HG03135 (cell line): ENCODE results near the gene SMIM10L1.

Experiments
- ATAC-seq: cut with Tn5 transposase; IDR thresholded peaks from one replicate; pipeline ENCODE4 v1.9.1; 2021; ENCODE audit warnings: mild to moderate bottlenecking, moderate library complexity; ENCODE audit not compliant: unreplicated experiment

The SMIM10L1 gene

DNA sequence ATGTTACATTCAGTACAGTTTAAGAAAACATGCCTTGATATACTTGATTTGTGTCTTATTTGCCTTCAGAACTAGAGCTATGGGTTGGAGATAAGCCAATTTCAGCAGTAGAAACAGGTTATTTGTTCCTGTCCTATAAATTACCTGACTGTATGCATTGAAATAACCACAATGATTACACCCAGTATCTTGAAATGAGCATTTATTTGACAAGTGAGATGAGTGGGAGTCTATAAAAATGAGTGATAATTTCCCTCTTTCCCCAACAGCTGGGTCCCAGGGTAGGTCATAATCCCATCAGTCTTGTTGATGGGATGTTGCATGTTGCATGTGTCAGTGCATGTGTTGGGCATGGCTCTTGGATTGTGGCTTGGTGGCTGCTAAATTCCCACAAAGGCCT is 12.0 kb downstream of the SMIM10L1 start:
- no peak for ATAC-seq

DNA sequence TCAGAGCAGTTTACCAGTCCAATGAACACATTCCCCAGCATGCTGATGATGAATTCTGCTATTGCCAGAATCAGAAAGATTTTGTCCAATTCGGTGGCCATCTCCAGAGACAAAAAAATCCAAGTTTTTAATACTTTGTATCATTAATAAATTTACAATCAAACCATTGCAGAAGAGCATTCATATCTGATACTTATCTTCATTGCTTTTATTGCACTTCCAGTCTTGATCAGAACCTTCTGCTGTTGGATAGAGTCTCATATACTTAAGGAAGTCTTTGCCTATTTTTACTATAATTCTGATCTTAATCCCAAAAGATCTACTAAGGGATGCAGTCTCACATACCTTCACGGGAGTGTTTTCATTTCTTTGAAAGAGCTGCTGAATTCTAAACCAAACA is 15.8 kb downstream of the SMIM10L1 start, which contains the start of gene TAS2R42:
Gene TAS2R42, minus strand, starts transcription at position 101 of the 400 bp plus-strand sequence. Its CDS starts 0 bp downstream, at position 101.
- no peak for ATAC-seq

GRCh38 chr12:11202811-11203210 is 31.8 kb downstream of the SMIM10L1 start:
- no peak for ATAC-seq

DNA sequence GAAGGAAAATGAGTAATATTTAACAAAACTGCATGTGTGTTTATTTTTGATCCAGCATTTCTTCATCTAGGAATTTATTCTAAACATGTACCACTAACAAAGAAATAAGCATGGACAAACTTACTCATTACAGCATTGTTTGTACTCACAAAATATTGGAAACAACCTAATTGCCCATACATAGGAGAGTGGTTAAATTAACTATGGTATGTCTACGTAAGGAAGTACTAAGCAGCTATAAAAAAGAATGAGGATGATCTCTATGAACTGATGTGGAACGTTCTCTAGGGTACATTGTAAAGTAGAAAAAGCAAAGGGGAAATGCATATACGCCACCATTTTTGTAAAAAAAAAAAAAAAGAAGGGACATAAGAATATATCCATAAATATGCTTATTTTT is 33.2 kb downstream of the SMIM10L1 start:
- no peak for ATAC-seq

GRCh38 chr12:11209113-11209512 is 38.1 kb downstream of the SMIM10L1 start:
- ATAC-seq, result no peak
